NOMO-1 treated with dmso at 0.1 percent for 144 hours (cell line): ENCODE measurements around the gene ZNF234.
"Not testable (repeated sequence)": the region's sequence is repeated elsewhere in the genome, so short reads cannot be mapped to it uniquely, and the experiment has no call there.

Source experiments
- DNase-seq: peaks from one replicate; lab custom pipeline; 2025; ENCODE audit not compliant: unreplicated experiment; lab: John Stamatoyannopoulos, UW

The ZNF234 gene

DNA sequence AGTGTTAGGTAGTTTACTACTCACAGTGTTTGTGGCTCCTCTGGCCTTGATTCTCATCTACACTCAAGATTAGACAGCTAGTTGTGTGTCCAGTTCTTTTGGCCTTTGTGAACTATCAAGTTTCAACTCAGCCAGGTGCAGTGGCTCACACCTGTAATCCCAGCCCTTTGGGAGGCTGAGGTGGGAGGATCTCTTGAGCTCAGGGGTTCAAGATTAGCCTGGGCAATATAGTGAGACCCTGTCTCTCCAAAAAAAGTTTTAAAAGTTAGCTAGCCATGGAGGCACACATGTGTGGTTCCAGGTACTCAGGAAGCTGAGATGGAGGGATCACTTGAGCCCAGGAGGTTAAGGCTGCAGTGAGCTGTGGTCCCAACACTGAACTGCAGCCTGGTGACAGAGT lies 39.6 kb downstream of the ZNF234 start:
- DNase-seq: no peak

DNA sequence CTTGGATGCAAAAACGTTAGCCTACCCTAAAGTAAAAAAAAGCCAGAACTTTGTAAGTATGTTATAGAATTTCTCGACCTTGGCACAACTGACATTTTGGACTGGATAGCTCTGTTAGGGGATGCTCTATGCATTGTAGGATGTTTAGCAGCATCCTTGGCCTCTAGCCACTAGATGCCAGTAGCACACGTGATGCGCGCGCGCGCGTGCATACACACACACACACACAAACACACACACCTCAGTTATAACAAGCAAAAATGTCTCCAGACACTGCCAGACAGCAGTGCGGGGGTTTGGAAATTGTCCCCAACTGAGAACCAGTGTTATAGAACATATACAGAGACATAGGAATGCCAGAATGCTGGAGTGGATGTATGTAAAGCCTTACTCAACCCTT lies 40.8 kb downstream of the ZNF234 start:
- no peak for DNase-seq

DNA sequence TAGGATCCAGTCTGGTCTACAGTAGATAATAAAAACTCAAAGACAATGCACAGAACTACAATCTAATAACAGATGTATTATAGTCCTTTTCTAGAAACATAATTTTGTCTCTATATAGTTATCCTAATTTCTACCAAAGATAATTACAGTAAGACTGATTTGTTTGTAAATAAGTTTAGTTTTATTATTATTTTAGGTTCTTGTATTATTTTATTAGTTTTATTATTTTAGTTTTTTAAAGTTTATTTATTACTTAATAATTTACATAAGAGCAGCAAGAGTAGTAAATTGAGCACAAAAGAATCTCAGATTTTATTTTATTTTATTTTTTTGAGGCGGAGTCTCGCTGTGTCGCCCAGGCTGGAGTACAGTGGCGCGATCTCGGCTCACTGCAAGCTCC lies 48.7 kb downstream of the ZNF234 start:
- no peak for DNase-seq

DNA sequence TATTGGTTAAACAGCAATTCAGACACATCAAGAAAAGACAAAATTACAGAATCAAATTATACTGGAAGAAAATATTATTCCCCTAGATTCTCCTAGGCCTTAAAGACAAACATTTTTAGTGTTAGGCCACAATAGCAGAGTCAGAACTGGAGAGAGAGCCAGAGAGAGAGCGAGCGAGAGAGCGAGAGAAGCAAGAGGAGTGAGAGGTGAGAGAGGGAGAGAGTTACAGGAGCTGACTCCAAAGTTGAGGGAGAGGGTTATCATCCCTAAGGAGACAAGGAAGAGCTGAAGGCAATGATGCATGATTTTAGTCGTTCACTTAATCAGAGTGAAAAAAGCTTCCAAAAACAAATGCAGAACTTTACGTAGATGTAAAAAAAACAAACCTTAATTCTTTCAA lies 50.8 kb downstream of the ZNF234 start:
- no peak for DNase-seq

DNA sequence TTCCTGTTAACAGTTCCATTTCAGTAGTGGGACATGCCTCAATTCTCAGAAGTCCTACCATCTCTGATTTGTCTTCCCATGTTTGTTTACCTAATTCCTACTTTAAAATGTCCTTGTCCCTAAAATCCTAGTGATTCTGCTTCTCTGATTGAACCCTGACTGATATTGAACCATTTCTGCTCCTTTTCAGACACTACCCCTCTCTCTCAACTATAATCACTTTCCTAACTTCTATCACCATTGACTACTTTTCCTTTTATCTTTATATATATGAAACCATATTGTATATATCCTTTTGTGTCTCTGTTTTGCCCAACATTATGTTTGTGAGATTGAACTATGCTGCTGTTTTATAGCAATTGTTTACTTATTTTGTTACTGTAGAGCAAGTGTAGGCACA lies 55.4 kb downstream of the ZNF234 start:
- no peak for DNase-seq

DNA sequence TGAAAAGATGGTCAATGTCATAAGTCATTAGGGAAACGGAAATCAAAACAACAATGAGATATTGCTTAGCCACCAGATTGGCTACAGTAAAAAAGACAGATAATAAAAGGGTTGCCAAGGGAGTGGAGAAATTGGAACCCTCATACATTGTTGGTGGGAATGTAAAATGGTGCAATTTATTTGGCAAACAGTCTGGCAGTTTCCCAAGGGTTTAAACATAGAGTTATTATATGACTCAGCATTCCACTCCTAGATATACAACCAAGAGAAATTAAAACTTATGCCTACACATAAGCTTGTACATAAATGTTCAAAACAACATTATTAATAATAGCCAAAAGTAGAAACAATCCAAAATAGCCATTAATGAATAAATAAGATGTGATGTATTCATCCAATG lies 61.1 kb downstream of the ZNF234 start:
- no peak for DNase-seq

DNA sequence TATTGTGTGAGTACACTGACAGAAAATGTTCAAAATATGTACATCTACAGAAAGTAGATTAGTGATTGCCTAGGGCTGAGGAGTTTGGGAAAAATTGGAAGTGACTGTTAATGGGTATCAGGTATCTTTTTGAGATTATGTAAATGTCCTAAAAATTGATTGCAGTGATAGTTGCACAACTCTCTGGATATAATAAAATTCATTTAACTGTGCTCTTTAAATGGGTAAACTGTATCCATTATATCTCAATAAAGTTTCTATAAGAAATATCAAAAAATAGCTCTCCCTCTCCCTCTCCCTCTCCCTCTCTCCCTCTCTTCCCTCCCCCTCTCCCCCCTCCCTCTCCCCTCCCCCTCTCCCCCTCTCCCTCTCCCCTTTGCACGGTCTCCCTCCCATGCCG lies 61.6 kb downstream of the ZNF234 start:
- DNase-seq: no peak

DNA sequence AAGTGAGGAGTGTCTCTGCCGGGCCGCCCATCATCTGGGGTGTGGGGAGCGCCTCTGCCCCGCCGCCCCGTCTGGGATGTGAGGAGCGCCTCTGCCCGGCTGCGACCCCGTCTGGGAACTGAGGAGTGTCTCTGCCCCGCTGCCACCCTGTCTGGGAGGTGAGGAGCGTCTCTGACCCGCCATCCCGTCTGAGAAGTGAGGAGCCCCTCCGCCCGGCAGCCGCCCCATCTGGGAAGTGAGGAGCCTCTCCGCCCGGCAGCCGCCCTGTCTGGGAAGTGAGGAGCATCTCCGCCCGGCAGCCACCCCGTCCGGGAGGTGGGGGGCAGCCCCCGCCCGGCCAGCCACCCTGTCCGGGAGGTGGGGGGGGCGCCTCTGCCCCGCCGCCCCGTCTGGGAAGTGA lies 62.5 kb downstream of the ZNF234 start:
- DNase-seq: not testable (repeated sequence)

DNA sequence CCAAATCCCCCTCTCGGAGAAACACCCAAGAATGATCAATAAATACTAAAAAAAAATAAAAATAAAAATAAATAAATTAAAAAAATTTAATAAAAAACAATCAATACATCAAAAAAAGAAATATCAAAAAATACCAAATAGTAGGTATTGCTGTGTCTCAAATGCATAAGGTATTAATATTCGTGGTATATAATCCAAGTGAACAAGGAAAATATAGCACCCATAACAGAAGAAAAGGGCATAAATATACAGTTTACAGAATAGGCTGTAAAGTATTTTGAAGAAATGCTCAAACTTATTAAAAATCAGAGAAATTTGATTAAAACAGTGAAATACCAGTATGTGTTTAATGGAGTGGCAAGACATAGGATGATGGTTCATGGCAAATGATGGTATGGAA lies 63.4 kb downstream of the ZNF234 start:
- DNase-seq: no peak

DNA sequence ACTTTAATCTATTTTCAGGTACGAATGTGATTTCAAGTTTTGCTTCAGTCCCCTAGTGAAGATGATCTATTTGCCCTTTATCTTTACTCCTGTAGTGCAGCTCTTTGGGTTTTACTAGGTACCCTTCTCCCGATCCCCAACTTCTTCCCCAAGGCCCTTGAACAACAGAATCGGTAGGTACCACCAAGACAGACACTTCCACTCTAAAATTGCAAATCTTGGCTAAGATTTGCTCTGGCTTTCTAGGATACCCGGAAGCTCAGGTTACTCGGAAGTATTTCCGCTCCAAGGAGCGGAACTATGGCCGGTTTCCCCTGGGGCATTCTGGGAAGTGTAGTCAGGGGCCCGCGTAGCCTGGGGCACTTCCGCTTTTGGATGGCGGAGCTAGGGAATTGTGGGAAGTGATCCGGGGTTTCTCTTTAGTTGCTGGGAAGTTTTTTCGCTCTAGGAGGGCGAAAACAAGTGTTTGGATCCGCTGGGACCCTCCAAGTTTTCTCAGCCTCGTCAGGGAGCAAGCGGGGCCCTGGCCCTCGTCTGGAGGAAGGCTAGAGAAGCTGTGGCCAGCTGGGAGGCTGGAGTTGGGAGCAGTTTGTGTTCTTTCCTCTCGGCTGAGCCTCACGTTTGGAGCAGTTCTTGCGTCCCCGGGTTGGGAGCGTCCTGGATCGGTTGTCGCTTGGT lies 65.9 kb downstream of the ZNF234 start:
- peak; percentile 78 for DNase-seq
